SU-DHL-6 (cell line): Measurements from ENCODE around the gene TPST1.

Experiments
- EZH2phosphoT487 ChIP-seq: fragments of 200-600 bp; sonication (generic), shearing (Covaris generic); conservative IDR thresholded peaks from 2 replicates; pipeline ENCODE4 v1.6.1; 2018; ENCODE audit warnings: mild to moderate bottlenecking, antibody characterized with exemption, low read length, moderate library complexity, mixed read lengths
- TF ChIP-seq, protein P1 (sequence below): fragments of 200-600 bp; sonication (generic); IDR thresholded peaks from one replicate; pipeline ENCODE4 v1.5.1; 2017; ENCODE audit warnings: antibody characterized with exemption, mild to moderate bottlenecking, low read length, moderate library complexity; ENCODE audit not compliant: insufficient read depth, poor library complexity, severe bottlenecking

GRCh38 chr7:66296001-66296521 is 90.9 kb downstream of the TPST1 start:
- TF ChIP-seq, protein P1, sequence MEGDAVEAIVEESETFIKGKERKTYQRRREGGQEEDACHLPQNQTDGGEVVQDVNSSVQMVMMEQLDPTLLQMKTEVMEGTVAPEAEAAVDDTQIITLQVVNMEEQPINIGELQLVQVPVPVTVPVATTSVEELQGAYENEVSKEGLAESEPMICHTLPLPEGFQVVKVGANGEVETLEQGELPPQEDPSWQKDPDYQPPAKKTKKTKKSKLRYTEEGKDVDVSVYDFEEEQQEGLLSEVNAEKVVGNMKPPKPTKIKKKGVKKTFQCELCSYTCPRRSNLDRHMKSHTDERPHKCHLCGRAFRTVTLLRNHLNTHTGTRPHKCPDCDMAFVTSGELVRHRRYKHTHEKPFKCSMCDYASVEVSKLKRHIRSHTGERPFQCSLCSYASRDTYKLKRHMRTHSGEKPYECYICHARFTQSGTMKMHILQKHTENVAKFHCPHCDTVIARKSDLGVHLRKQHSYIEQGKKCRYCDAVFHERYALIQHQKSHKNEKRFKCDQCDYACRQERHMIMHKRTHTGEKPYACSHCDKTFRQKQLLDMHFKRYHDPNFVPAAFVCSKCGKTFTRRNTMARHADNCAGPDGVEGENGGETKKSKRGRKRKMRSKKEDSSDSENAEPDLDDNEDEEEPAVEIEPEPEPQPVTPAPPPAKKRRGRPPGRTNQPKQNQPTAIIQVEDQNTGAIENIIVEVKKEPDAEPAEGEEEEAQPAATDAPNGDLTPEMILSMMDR: no peak
- no peak for TF ChIP-seq EZH2phosphoT487
